Stimulated activated CD4-positive, alpha-beta T cell treated with anti-CD3 and anti-CD28 coated beads, Interleukin-4, amount 100 ng/mL, for 48 hours (primary cell): ENCODE data around the gene OR2V2.
"Not testable (repeated sequence)": the region's sequence is repeated elsewhere in the genome, so short reads cannot be mapped to it uniquely, and the experiment has no call there.

Experiments
- DNase-seq, 2 donors: peaks; one replicate each; pipeline ENCODE4 v3.0.0-alpha.2; 2020; ENCODE audit warnings: low read depth in 2 of 2

Gene OR2V2

DNA sequence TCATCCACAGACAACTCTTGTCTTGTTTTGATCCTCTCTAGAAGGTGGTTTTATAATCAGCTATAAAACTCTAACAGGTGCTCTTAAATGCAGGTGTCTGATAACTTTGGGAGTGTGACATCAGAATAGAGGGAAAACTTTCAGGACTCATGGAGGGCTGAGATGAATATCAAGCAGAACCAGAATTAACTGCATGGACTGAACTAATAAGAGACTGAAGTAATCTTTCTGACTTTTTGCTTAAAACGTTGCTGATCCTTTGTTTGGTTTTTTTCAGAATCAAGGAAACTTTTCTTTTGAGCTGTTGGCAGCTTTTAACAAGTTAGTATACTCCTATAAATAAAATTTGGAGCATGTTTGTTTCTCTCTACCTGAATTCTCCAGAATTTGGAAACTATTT, 2.3 kb upstream of the OR2V2 start:
- DNase-seq: no peak

DNA sequence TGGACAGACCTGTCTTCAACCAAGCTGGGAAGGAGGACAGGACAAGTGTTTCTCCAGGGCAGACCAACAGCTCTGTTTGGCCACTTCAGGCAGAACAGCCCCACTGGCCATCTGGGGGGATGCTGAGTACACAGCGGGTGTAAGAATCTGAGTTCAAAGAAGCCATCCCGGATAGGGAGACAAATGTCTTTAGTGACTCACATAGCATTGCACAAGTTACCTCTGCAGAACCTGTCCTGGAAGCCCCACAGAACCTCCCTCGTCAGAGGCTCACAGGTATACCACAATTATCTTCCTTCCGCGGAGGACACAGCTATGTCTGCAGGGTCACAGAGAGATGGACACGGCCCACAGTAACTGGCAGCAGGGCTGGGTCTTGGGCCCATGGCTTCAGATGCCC, 2.0 kb downstream of the OR2V2 start:
- no peak for DNase-seq

DNA sequence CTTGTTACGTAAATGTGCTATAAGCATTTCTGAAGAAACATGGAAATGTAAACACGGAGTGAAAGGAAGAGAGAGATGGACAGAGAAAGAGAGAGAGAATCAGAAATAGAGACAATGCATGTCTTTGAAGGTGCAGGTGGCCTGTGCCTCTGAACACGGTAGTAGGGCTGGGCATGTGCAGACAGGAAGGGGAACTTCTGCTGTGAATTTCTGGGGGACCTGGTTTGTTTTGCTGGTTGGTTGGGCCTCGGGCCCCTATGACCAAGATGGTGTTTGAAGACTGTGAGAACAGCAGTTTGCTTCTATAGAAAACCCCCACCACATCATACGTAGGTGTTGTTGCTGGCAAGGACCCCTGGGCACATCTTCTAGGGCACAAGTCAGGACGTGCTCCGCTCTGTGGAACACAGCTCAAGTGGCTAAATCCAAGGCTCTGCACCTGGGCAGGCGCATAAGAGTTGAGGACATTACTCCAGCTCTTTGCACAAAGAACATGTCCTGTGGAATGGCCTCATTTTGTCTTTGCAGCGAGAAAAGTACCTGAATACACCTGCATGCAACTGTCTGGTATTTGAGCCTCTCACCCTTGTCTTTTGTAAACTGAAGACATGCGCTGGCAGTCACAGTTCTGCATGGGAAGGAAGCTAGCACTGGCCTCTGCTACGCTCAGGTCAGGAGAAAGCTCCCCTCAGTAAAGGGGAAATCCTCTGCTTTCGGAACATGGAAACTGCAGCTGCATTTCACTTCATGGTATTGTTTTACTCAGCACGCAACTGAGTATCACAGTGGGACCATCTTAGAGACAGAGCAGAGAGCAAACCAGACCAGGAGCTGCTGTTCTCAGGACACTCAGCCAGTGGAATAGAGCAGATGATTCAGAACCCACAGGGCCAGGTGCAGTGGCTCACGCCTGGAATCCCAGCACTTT, 2.7 kb downstream of the OR2V2 start:
- DNase-seq: no peak

DNA sequence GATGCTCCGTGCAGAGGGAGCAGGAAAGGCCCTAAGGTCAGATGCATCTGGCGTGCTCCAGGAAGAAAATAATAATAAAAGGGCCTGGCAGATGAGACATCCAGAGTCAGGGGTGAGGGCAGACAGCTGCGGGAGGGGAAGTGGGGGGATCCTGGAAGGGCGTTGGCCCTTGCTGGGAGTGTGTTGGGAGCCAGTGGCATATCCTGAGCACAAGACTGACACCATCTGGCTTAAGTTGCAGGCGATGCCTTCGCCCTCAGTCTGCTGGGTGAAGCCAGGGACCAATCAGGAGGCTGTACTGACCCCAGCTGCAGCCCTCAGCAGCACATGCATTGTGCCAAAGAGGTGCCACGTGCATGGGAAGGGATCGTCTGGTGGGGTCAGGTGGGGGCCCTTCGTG, 3.8 kb downstream of the OR2V2 start:
- DNase-seq: no peak

DNA sequence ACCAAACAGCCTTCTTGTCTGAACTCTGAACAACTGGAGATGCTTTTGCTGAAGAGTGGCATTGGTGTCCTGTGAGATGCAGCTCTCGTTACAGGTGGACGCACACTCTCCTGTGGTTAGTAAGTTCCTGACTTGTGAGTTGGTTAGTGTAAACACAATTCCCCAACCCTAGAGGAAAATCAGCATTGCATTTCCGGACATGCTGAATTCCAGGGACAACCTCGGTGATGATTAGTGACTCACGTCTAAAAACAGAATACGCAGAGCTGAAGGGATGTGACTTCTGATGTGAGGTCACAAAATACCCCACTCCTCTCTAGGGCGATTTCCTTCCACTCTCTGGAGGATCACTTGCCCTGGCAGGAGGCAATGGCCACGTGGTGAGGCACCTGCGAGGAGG, 5.0 kb downstream of the OR2V2 start:
- DNase-seq: no peak

DNA sequence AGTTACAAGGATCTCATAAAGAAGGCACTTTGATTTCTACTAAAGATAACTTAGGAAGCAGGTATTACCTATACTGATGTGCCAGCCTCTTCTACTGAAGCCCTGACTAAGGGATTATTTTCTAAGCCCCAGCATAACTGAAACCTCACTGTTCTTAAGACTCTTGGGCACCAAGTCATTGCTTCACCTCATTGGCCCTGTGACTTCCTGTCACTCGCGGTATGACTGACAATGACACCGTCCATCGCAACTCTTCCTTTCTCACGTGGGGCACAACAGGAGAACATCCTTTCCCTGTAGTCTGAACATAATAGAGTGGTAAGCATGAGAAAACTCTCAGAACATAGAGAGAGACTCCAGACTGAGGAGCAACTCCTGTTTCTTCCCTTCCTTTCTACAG, 6.4 kb downstream of the OR2V2 start:
- no peak for DNase-seq

DNA sequence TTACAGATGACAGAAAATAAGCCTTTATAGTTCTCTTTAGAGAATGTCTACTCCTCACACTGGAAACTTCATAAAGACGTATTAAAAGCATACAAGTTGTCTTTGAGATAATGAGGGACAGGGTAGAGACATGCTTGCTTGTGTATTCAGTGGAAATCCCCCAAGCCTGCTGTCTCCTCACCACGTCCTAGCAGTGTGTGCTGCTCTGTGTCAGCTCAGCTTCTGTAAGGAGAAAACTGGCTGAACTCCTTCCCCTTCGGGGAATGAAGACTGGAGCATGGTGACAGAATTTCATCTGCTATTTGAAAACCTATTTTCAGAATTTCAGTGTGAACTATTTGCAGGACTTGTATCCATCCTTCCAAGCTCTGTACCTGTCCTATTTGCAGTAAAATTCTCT, 9.4 kb downstream of the OR2V2 start:
- no peak for DNase-seq

DNA sequence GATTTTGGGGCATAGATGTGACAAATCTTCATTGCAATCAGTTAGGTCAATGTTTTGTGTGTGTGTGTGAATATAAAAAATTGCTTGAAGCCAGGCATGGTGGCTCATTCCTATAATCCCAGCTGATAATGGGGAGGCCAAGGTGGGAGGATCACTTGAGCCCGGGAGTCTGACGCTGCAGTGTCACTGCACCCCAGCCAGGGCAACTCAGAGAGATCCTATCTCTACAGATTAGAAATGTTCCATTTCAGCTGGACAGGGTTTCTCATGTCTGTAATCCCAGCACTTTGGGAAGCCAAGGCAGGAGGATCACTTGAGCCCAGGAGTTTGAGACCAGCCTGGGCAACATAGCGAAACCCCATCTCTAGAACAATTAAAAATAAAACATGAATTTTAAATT, 11.5 kb downstream of the OR2V2 start:
- DNase-seq: no peak

DNA sequence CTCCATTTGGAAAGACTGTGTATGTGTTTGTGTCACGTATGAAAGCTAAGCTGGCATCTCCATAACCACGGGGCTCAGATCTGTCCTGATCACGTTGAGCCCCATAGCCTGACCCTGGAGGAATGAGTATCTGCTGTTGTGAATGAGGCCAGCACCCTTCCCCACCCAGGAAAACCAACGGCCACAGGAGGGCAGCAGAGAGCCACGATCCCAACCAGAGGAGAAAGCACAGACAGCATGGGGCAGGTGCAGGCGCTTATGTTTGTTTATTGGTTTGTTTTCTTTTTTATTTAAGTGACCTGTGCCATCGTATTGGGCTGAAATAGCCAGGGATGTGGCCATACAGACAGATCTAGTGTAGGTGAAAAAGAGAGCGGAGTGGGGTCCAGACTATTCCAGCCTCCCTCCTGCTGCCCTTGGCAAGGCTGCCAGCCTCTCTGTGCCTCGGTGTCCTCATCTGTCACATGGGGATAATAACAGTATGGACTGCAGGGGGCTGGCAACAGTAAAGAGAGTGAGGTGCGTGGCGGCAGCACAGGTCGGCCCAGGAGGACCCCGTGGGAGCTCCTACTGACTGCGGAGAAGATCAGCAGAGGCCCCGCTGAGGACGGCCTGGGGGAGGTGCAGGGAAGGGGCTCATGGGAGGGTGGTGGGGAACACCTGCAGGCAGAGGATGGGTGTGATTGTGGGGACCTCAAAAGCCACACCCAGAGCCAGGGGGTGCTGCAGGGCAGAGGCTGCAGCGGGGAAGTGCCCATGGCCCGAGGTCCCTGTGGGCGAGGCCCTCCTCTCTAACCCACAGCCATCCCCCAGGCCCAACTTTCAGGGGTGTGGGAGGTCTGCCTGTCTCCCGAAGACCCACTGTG, 12.1 kb downstream of the OR2V2 start:
- DNase-seq: peak; percentile 84 to 97

DNA sequence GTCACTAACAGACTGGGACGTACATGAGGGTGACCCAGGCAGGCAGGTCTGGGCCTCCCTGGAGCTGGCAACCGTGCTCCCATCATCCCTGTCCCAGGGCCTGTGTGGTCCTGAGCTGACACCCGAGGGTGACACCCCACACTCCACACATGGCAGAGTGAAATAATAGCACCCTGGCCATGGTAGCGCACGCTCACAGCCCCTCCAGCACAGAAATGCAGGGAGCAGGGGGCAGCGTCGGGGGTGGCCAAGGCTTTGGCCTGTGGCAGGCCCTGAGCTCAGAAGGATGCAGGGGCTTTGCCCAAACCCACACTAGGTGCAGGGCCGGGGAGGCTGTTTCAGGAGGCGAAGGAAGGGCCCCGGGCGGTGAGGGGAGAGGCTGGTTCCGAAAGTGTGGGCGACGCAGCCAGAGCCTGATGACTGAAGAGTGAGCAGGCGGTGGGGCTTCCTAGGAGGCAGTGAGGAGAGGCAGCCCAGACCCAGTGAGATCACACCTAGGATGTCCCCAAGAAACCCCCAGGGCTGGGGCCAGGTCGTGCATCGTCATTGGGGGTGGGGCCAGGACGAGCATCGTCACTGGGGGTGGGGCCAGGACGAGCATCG, 12.9 kb downstream of the OR2V2 start:
- DNase-seq: peak; percentile 72 to 73

DNA sequence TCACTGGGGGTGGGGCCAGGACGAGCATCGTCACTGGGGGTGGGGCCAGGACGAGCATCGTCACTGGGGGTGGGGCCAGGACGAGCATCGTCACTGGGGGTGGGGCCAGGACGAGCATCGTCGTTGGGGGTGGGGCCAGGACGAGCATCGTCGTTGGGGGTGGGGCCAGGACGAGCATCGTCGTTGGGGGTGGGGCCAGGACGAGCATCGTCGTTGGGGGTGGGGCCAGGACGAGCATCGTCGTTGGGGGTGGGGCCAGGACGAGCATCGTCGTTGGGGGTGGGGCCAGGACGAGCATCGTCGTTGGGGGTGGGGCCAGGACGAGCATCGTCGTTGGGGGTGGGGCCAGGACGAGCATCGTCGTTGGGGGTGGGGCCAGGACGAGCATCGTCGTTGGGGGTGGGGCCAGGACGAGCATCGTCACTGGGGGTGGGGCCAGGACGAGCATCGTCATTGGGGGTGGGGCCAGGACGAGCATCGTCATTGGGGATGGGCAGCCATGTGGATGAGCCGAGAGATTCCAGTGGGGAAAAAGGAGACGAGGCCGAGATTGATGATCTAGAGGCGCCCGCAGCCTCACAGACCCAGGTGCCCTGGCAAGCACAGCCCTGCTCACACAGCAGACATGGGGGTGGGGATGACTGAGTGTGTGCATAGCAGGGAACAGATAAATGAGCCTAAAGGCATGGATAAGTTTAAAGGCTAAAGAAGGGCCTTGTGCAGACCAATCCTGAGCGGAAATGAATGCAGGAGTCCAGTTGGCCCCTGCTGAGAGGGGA, 13.6 kb downstream of the OR2V2 start:
- not testable (repeated sequence) for DNase-seq

DNA sequence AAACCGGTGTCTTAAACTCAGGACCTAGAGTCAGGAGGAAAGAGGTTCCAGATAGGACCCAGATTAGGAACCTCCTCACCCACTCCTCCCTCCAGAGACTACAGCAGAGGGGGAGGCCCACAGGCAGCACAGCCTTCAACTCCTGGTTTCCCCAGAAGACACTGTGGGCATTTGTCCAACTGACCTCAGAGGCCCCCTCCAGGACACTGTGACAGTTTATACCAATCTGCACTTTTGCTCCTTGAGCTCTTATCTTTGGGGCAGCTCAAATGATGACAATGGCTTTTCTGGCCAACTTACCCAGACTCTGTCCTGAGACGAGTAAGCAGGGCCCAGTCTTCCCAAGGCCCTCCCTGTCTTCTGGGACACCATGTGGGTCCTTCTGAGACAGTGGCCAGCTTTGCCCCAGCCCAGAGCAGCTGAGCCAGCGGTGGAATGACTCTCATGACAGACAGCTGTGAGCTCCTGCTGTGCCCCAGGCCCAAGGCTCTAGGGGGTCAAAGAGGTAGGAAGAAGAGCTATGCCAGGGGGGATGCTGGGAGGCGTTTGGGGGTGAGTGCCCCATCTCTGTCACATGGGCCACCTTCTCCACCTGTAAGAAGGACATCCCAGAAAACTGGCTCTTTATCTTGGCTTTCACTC, 14.3 kb downstream of the OR2V2 start:
- DNase-seq: no peak

DNA sequence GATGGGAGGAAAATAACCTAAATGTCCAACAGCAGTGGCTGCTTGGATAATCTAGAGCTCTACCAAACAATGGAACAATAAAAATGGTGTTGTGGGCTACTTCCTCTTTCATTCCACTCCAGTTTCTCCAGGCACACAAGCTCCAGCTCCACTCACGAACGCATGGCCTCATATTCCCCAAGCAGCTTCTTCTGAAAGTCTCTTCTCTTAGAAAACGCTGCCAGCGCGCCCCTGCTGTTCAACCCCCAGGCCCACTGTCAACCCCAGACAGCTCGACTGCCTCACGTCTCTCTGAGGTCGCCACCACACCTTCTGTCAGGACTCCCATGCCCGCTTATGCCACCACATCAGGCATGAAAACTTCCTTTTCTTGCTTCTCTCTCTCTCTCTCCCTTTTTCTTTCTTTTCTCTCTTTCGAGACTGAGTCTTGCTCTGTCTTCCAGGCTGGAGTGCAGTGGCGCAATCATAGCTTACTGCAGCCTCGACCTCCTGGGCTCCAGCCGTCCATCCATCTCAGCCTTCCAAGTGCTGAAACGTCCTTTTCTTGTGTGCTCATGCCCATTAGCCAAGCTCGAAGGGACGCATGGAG, 16.2 kb downstream of the OR2V2 start:
- DNase-seq: no peak

DNA sequence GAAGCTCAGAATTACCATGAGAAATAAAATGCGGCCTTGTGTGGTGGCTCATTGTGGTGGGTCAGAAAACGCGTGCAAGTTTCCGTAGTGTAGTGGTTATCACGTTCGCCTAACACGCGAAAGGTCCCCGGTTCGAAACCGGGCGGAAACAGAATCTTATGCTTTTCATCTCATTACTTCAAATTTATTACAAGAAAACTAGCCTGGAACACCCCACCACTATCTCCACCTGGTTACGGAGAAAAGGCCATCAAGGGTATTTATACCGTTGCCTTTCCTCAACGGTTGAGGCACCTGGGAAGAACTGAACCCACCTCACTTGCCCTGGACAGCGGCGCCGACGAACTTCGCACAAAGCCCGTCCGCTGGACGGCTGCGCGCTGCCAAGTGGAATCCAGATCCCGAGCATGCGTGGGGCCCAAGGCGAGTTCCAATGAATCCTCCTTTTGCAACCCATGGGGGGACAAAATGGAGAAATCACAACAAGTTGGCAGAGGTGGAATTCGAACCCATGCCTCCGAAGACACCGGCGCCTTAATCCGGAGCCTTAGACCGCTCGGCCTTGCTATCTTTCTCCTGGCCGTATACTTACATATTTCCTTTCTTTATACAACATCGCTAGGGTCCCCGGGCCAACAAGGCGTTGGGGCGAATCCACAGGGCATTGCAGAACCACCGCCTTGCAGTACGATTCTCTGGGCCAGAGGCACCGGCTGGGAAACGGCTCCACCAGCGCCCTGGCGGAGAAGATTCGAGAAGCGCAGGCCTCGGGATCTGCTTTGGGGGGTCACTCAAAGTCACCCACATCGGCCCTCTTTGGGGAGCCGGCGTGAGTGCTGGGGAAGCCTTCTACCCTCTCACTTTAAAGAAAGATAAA, 16.9 kb downstream of the OR2V2 start:
- peak in 1 of 2 donors; percentile 50 for DNase-seq

DNA sequence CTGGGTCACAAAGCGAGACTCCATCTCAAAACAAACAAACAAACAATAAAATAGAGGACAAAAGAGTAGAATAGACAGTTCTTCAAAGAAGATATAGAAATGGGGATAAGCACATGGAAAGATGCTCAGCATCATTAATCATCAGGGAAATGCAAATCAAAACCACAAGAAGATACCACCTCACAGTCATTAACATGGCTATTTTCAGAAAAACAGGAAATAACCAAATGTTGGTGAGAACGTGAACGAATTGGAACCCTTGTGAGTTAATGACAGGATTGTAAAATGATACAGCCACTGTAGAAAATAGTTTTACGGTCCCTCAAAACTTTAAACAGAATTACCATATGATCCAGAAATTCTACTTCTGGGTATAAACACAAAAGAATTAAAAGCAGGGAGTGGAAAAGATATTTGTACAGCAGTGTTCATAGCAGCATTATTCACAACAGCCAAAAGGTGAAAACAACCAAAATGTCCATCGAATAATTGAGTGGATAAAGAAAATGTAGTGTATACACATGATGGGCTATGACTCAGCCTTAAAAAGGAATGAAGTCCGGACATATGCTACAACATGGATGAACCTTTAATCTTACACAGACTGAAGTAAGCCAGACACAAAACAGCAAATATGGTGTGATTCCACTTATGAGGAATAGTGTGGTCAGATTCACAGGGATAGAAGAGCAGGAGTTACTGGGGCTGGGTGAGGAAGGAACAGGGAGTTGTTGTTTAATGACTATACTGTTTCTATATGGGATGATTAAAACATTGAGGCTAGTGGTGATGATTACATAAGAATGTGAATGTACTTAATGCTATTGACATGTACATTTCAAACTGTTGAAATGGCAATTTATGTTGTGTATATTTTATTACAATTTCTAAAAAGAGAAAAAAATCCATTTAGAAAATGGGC, 19.7 kb downstream of the OR2V2 start:
- no peak for DNase-seq

DNA sequence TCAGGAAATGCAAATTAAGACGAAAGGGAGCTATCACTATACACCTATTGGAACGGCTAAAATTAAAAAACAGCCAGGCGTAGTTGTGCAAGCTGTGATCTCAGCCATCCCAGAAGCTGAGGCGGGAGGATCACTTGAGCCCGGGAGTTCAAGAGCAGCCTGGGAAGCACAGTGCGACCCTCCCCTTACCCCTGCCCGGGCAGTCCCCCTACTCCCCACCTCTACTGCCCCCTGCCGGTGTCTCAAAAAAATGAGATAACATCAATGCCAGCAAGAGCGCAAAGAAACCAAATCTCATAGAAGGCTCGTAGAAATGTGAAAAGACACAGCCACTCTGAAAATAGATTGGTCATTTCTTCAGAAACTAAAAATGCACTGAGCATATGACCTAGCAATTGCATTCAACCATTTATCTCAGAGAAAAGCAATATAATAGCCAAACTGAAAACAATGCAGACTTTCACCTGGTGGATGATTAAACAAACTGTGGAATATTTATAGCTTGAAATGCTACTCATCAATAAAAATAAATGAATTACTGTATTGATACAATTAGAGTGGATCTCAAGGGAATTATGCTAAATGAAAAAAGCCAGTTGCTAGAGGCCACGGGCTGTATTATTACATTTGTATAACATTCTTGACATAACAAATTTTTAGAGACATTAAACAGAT, 20.6 kb downstream of the OR2V2 start:
- DNase-seq: no peak

DNA sequence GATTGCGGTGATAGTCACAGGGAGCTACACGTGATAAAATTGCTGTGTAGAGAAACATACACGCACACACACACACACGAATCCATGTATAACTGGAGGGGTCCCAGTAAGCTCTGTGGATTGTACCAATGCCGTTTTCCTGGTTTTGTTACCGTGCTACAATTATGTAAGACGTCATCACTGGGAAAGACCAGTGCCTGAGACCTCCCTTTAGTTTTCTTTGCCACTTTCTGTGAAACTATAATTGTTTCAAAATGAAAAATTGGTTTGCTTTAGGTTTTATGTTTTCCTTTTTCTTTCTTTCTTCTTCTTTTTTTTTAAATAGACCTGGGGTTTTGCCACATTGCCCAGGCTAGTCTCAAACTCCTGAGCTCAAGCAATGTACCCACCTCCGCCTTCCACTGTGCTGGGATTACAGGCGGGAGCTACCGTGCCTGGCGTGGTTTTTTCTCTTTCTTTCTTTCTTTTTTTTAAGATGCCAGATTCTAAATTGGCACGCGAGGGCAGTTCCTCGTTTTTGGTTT, 21.3 kb downstream of the OR2V2 start:
- DNase-seq: no peak
